ENCODE data around the gene CHST8. TPM values are rescaled to one million over a fixed set of nuclear protein-coding genes. Genes with fewer than 3 reads are reported as not detected.

Gene CHST8
- total and polyA plus RNA-seq, 2 of the 13 experiments (the other 11 are each of a cell fraction or from before 2014, with no cell fraction given) = not detected

DNA sequence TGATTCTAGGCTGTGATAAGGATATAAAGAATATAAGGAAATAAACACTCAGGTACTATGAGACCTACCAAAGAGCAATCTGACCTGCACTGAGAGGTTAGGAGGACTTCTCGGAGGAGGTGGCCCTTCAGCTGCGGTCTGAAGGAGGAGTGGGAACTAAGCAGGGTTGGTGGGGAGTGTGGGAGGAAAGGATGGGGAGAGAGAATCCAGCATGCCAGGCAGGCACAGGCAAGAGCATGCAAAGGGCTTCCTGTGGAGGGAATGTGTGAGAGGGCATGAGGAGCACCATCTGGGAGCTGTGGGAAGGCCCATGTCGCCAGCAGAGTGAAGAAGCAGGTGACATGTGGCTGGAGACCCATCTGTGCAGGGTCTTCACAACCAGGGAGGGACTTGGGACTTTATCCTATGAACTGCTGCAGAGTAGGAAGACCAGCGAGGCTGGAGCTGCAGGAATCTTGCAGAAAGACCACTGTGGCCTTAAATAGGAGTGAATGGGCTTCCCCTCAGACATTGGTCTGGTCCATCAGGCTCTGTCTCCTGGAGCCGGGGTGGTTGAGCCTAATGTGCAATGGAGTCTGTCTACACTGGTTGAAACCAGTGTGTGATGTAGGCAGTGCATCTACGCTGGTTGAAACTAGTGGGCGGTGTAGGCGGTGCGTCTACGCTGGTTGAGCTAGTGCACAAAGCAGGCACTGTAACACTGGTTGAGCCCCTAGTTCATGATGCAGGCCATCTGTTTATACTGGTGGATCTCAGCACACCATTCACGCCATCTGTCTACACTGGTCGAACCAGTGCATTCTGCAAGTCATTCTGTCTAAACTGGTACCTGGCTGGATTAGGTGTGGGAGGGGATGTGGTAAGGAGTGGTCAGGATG is 6.4 kb downstream of the CHST8 start:
- H3K27me3 ChIP-seq (ENCODE audit: control insufficient read depth in 1 of 2, insufficient read depth in 2 of 2, low read length in 2 of 2) = peaks cover 7 to 61% of the 10 kb centered on the region in 2 experiments
- in situ Hi-C loops (cut with HindIII; ENCODE audit: extremely low pct_ligation_motif_present, low pct_unique_long_range_greater_than_20kb) = no loop called here
- 34% methylated on average over 9 of the region's 12 CpGs for WGBS (ENCODE audit: low lambda C conversion rate)

More for the DNA sequence above, 6.4 kb downstream of the CHST8 start:
- Histone ChIP-seq H3K4me1 (ENCODE audit: insufficient read depth, low read length) (no peaks in the 10 kb centered on the region), H3K36me3 (replicated peaks in 1 of 2; ENCODE audit: control insufficient read depth in 1 of 2, insufficient read depth in 2 of 2, low read length in 2 of 2) (no peaks in the 10 kb centered on the region), H3K27ac (ENCODE audit: extremely low read length, insufficient read depth, low read length) (no peak overlapping the region), H3K9me3 (ENCODE audit: low read length) (no peaks in the 10 kb centered on the region), H3K4me2 (ENCODE audit: low read depth, low read length) (no peak overlapping the region), H4K20me1 (ENCODE audit: insufficient read depth, low read length) (no peaks in the 10 kb centered on the region), H3K9ac (ENCODE audit: insufficient read depth, low read depth, low read length) (no peak overlapping the region), H3K4me3 (replicated peaks in 1 of 3; ENCODE audit: insufficient read depth in 1 of 3, low read depth in 2 of 3, low read length in 3 of 3) (no peak overlapping the region), H2AFZ (ENCODE audit: low read length) (no peak overlapping the region), H3K79me2 (ENCODE audit: insufficient read depth, low read length) (no peaks in the 10 kb centered on the region)
- TF ChIP-seq PLRG1 (conservative IDR thresholded peaks at IDR 0.05) = no peak
- no peak for TF ChIP-seq HOXA3 (CRISPR knock-in tag; IDR thresholded peaks at IDR 0.05)
- no peak for TF ChIP-seq ZNF556 (CRISPR knock-in tag; IDR thresholded peaks at IDR 0.05; ENCODE audit: borderline replicate concordance)
- TF ChIP-seq, protein P1, sequence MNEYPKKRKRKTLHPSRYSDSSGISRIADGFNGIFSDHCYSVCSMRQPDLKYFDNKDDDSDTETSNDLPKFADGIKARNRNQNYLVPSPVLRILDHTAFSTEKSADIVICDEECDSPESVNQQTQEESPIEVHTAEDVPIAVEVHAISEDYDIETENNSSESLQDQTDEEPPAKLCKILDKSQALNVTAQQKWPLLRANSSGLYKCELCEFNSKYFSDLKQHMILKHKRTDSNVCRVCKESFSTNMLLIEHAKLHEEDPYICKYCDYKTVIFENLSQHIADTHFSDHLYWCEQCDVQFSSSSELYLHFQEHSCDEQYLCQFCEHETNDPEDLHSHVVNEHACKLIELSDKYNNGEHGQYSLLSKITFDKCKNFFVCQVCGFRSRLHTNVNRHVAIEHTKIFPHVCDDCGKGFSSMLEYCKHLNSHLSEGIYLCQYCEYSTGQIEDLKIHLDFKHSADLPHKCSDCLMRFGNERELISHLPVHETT (CRISPR knock-in tag; conservative IDR thresholded peaks at IDR 0.05) = no peak
- TF ChIP-seq POGZ (CRISPR knock-in tag; IDR thresholded peaks at IDR 0.05) = no peak
- no peak for TF ChIP-seq ZNF713 (CRISPR knock-in tag; IDR thresholded peaks at IDR 0.05)
- no peak for TF ChIP-seq KDM3A (CRISPR knock-in tag; IDR thresholded peaks at IDR 0.05; ENCODE audit: low read depth)
- no peak for TF ChIP-seq SP5 (CRISPR knock-in tag; IDR thresholded peaks at IDR 0.05; ENCODE audit: borderline replicate concordance, low read depth)
- TF ChIP-seq, protein P2, sequence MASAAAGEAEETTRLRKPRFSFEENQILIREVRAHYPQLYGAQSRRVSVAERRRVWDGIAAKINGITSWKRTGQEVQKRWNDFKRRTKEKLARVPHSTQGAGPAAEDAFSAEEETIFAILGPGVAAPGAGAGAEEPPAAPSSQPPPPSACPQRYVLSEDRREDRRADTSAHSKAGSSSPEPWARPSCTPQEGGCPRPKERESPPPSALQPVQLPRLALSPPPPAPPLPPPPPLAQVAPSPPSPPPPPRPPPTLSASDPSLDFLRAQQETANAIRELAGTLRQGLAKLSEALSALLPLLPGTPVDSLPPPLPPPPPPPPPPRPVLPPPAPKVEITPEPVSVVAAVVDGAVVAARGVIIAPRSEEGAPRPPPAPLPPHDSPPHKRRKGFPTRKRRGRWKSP (CRISPR knock-in tag; IDR thresholded peaks at IDR 0.05) = no peak
- no peak for TF ChIP-seq NR2F2 (IDR thresholded peaks at IDR 0.05; ENCODE audit: borderline replicate concordance, low read depth)
- TF ChIP-seq, protein P3, sequence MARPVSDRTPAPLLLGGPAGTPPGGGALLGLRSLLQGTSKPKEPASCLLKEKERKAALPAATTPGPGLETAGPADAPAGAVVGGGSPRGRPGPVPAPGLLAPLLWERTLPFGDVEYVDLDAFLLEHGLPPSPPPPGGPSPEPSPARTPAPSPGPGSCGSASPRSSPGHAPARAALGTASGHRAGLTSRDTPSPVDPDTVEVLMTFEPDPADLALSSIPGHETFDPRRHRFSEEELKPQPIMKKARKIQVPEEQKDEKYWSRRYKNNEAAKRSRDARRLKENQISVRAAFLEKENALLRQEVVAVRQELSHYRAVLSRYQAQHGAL (CRISPR knock-in tag; IDR thresholded peaks at IDR 0.05; ENCODE audit: not compliant biosample characterization) = no peak
- TF ChIP-seq SOX6 (IDR thresholded peaks at IDR 0.05) = no peak
- TF ChIP-seq SOX6 (CRISPR knock-in tag; IDR thresholded peaks at IDR 0.05) = no peak
- TF ChIP-seq ZNF136 (CRISPR knock-in tag; IDR thresholded peaks at IDR 0.05; ENCODE audit: low read depth) = no peak
- TF ChIP-seq, protein P4, sequence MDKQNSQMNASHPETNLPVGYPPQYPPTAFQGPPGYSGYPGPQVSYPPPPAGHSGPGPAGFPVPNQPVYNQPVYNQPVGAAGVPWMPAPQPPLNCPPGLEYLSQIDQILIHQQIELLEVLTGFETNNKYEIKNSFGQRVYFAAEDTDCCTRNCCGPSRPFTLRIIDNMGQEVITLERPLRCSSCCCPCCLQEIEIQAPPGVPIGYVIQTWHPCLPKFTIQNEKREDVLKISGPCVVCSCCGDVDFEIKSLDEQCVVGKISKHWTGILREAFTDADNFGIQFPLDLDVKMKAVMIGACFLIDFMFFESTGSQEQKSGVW (CRISPR knock-in tag; IDR thresholded peaks at IDR 0.05; ENCODE audit: borderline replicate concordance) = no peak
- no peak for TF ChIP-seq POLR2G (IDR thresholded peaks at IDR 0.05; ENCODE audit: low read depth, low read length)
- intact Hi-C loops (cut with micrococcal nuclease; ENCODE audit: unreplicated experiment) = no loop called here
- ChIA-PET CTCF (ENCODE audit: low intra/inter-chr PET ratio, low total read pairs) (no interaction called here), POLR2A (no interaction called here)
- FAIRE-seq (no peak), ATAC-seq (no peak; the same call in 2 of the 3 replicates), DNase-seq (ENCODE audit: low spot score) (no peak)
- BruUV-seq (replicated peaks) = no TSS peak

All from HepG2 (cell line).